Epithelial cell of esophagus (primary cell): ENCODE measurements around the gene DRG2.

Experiments
- DNase-seq: peaks from one replicate; pipeline ENCODE4 v3.0.0; 2010; ENCODE audit warnings: low read depth
- H3K4me3 ChIP-seq: 2 replicates; pipeline ENCODE4 v1.5.1; 2011; ENCODE audit warnings: mild to moderate bottlenecking, low read length, control low read depth
- TF ChIP-seq, protein P1 (sequence below): IDR thresholded peaks from 2 replicates; pipeline ENCODE4 v1.5.1; 2011; ENCODE audit warnings: low read depth, mild to moderate bottlenecking, low read length, control low read depth, inconsistent platforms; ENCODE audit not compliant: insufficient read depth; ENCODE audit errors: missing control alignments

Gene DRG2

DNA sequence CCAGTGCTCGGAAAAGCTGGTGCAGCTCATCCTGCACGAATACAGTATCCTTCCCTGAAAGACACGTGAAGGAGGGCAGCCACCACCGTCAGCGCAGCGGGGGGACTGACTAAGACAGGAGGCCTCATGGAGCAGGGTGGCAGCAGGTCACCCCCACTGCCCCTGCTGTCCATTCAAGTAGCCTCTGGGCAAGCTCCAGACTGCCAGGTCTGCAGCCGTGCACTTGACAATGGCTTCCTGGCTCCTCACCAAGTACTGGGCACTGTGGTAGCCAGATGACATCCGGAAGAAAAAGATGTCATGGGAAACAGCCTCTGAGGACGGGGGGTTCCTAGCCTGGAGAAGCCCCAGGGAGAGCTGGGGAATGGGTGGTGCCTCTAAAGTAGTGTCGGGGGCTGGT is 12.9 kb downstream of the DRG2 start:
- DNase-seq = no peak
- TF ChIP-seq, protein P1, sequence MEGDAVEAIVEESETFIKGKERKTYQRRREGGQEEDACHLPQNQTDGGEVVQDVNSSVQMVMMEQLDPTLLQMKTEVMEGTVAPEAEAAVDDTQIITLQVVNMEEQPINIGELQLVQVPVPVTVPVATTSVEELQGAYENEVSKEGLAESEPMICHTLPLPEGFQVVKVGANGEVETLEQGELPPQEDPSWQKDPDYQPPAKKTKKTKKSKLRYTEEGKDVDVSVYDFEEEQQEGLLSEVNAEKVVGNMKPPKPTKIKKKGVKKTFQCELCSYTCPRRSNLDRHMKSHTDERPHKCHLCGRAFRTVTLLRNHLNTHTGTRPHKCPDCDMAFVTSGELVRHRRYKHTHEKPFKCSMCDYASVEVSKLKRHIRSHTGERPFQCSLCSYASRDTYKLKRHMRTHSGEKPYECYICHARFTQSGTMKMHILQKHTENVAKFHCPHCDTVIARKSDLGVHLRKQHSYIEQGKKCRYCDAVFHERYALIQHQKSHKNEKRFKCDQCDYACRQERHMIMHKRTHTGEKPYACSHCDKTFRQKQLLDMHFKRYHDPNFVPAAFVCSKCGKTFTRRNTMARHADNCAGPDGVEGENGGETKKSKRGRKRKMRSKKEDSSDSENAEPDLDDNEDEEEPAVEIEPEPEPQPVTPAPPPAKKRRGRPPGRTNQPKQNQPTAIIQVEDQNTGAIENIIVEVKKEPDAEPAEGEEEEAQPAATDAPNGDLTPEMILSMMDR = no peak

DNA sequence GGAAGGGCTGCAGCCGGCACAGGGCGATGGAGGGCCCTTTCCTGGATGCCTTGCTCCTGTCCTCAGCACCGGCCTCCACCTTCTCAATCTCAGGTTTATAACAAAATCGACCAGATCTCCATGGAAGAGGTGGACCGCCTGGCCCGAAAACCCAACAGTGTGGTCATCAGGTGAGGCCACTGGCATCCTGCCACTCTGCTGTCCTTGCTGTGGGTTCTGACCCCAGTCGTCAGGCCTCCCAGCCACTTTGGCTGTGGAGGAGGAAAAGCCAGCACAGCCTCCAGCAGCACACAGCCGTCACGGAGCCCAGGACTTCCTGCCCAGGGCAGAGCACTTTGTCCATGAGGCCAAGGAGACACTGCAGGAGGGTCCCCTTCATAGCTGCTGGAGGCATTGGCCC is 14.1 kb downstream of the DRG2 start:
- no peak for DNase-seq
- no peak overlapping the region for H3K4me3 ChIP-seq
- TF ChIP-seq, protein P1 = no peak

More for the DNA sequence above, 12.9 kb downstream of the DRG2 start:
- H3K4me3 ChIP-seq = no peak overlapping the region

DNA sequence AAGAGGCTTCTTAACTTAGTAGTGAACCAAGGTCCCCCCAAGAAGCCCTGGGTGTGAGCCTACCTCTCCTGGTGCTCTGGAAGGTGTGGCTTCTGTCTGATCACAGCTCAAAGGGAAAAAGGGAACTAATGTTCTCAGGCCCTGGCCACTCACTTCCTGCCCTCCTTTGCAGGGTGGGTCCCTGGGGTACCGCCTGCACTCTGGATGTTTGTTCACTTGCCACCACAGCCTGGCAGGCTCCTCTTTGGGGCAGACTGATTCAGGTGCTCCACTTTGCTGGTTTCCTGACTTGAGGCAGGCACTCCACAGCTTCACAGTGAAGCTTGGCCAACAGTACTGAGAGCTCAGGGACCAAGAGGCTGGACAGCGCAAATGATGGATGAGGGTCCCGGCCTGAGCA is 14.9 kb downstream of the DRG2 start:
- no peak overlapping the region for H3K4me3 ChIP-seq
- DNase-seq = no peak
- TF ChIP-seq, protein P1 = no peak

DNA sequence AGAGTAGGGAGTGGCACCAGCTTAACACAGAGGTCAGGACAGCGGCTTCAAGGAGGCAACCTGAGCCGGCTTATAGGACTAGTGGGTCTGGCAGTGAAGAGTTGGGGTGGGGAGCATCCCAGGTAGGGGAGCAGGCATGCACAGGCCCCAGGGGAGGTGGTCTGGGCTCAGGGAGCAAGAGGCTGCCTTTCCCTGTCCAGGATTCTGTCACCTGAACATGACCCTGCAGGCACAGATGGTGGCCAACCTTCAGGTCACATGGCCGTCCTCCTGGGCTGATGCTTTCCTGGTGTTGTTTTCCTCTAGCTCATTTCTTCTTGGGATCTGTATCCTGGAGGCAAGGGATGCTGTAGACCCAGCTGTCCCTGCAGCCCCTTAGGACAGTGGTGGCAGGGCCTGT is 17.3 kb downstream of the DRG2 start:
- DNase-seq = no peak
- TF ChIP-seq, protein P1 = no peak
- no peak overlapping the region for H3K4me3 ChIP-seq

- DNase-seq = no peak
- no peak overlapping the region for H3K4me3 ChIP-seq
- TF ChIP-seq, protein P1 = no peak
Observed at GRCh38 chr17:18105595-18105994, 17.8 kb downstream of the DRG2 start.

DNA sequence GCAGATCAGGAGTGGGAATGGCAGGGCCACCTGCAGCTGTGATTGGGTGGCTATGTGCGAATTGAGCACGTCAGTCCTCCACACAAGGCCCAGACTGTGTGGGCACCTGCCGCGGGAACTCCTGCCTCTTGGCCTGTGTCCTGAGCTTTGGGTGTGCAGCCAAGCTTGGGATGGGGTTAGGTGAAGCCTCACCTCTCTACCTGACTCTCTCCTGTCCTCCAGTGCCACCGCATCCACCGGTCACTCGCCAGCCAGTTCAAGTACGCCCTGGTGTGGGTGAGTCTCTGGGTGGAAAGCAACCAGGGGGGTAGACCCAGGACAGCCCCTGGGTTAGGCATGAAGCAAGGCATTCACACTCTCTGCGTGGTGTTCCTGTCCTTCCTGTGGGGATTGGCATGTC is 18.5 kb downstream of the DRG2 start:
- TF ChIP-seq, protein P1 = no peak
- DNase-seq = no peak
- no peak overlapping the region for H3K4me3 ChIP-seq

- DNase-seq = no peak
- no peak overlapping the region for H3K4me3 ChIP-seq
- TF ChIP-seq, protein P1 = no peak
Observed at GRCh38 chr17:18107061-18107790, 19.5 kb downstream of the DRG2 start.
